Stromal cell of bone marrow (primary cell): ENCODE measurements around the gene PLEKHG1.

ENCODE experiments used
- DNase-seq: peaks from one replicate; pipeline ENCODE4 v3.0.0-alpha.2; 2012; ENCODE audit warnings: low read depth

Gene PLEKHG1

DNA sequence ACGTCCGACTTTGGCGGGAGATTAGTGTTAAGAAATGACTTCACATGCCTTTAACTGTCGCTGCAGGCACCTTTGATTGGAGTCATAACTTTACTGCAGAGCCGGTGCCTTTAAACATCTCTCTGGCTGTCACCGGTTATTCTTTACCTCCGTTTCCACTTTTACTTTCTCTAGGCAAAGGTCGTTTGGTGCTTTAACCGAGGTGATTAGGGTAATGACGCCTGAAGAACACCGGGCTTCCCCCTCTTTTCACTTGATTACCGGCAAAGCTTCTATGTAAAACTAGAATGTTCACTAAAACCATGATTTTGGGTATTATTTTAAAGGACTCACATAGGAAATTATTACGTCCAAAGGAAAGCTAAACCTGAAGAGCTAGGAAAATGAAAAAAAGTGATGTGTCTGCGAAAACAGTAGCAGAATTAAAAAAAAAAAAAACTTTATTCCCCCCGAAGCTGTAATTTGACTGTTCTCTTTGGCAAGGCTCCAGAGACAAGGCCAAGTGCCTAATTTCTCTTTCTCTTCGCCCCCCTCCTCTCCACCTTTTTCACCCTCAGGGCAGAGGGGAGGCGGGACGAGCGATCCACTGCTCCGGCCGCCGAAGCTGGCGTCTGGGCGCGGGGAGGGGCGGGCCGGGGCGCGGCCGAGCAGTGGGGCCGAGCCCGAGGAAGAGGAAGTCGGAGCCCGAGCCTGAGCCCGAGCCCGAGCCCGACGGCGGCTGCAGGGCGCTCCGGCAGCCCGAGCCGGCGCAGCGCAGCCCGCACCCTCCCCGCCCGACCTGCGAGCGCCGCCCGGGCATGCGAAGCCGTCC, at the start of gene PLEKHG1:
Gene PLEKHG1, plus strand, starts transcription at position 687 of the 811 bp plus-strand sequence. CDS start 133,797 bp downstream, outside the sequence.
- DNase-seq = peak; percentile 9

DNA sequence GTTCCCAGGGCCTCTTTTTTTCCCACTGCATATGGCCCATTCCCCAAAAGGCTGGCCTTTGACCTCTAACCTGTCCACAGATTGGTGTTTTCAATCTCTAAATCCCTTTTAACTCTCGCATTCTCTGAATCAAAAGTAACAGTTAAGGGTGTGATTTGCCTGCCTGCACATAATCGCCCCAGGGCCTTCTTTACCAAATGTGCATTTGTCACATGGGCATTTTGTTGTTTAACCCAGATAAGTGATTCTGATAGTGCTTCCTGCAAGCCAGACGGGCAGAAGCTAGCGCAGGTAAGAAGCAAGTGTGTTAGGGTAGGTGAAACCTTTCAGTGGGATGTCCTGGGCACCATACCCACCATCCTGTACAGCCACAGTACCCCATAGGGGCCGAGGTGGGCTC, 49.4 kb upstream of the PLEKHG1 start:
- no peak for DNase-seq

GRCh38 chr6:150557043-150557599, 42.6 kb upstream of the PLEKHG1 start:
- DNase-seq = no peak

- no peak for DNase-seq
Observed at GRCh38 chr6:150560004-150560883, 39.4 kb upstream of the PLEKHG1 start.

DNA sequence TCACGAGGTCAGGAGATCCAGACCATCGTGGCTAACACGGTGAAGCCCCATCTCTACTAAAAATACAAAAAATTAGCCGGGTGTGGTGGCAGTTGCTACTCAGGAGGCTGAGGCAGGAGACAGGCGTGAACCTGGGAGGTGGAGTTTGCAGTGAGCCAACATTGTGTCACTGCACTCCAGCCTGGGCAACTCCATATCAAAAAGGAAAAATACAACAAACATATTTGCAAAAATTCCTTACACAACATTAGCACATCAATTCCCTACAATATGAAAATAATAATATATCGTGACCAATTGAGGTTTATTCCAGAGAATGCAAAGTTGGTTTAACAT, 38.8 kb upstream of the PLEKHG1 start:
- no peak for DNase-seq

DNA sequence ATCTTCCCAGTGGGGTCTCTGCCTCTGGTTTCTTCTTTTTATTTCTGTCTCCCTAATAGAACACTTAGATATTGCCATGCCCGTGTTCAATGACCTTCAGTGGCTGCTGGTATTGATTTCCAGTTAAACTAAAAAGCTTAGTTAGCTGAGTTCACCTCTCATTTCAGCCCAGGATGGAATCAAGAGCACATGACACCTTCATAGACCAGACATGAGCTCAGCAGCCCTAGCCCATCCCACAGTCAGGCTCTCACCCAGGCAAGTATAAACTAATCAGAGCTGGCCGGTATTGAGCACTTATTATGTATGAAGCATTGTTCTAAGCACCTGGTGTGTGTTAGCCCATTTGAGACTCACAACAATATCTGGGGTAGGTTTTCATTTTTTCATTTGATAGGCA, 33.7 kb upstream of the PLEKHG1 start:
- no peak for DNase-seq

DNA sequence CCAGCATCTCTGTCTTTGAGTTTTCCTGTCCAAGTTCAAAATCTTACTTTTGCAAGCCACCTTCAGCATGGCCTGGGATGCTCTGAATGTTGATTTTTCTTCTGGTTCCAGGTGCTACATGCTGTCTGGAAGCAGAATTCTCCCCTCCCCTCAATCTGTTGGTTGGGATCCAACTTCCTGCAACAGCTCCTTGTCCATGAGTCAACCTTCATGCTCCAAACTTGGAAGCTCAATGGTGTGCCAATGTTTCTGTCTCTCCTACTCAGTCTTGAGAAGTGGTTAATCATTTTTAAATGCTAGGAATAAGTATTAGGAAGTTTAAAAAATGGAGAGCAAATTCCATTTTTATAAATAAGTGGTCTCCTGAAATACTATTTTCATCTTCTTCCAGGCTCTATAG, 33.2 kb upstream of the PLEKHG1 start:
- DNase-seq = no peak

DNA sequence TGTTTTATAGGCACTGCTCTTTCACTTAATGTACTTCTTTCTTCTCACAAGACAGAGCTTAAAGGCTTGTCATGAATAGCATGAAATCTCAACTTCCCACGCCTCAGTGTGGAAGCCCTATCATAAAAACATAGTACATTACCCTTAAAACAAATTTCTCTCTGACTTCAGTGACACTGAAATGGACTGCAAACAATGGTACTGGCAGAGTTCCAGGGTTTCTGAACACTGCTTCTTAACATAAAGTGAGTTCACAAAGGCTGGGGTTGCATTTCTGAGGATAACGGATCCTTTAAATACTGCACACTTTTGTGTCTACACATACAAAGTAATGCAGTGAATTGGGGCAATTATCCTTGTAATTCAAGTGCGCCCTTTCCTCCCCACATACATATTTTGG, 32.3 kb upstream of the PLEKHG1 start:
- DNase-seq = no peak

DNA sequence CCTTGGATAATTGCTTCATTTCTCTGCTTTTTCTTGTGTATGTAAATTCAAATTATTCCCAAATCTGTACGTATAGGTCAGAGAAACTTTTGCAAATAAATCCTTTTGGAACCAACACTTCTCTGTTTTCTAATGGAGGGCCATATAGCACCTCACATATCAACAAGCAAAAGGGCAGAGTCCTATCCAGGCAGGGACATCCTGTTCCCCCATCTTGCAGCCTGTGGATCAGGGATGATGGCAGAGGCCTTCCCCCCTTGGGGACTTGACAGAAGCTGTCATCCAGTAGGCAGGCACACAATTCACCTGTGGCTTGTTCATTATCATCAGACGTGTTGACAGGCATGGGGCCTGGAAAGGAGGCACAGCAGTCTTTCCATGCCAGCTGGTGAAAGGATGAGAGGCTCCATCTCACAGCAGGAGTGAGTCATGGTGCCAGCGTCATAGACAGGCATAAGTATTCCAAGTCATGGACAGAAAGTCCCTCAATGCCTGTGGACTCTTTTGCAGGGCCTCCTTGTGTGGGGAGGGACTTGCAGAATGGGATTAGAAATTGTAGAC, 31.8 kb upstream of the PLEKHG1 start:
- no peak for DNase-seq

DNA sequence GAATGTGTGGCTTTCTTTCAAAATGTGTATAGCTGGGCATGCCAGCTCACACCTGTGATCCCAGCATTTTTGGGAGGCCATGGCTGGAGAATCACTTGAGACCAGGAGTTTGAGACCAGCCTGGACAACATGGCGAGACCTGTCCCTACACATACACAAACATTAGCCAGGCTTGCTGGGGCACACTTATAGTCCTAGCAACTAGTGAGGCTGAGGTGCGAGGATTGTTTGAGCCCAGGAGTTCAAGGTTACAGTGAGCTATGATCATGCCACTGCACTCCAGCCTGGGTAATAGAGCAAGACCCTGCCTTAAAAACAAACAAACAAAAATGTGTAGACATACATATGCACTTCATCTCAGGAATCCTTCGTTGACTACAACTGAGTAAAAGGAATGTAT, 31.1 kb upstream of the PLEKHG1 start:
- no peak for DNase-seq

- no peak for DNase-seq
Observed at GRCh38 chr6:150569161-150569560, 30.5 kb upstream of the PLEKHG1 start.

GRCh38 chr6:150573041-150573681, 26.5 kb upstream of the PLEKHG1 start:
- no peak for DNase-seq

DNA sequence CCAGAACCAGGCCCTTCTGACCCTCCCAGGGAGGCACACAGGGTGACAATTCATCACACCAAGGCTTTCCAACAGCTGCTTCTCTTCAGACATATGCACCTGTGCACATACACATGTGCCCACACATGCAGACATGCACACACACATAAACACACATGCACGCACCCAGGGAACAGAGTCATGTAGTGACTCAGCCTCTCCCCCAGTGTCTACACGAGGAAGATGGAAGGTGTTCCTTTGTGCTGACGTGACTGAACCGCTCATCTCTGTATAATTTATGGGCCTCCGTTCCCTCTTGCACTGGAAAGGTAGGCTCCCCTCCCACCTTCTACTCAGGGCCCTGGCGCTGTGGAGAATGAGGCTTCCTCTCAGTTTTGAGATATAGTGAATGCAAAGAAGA, 23.8 kb upstream of the PLEKHG1 start:
- no peak for DNase-seq

- no peak for DNase-seq
Observed at GRCh38 chr6:150576651-150577226, 22.9 kb upstream of the PLEKHG1 start.

DNA sequence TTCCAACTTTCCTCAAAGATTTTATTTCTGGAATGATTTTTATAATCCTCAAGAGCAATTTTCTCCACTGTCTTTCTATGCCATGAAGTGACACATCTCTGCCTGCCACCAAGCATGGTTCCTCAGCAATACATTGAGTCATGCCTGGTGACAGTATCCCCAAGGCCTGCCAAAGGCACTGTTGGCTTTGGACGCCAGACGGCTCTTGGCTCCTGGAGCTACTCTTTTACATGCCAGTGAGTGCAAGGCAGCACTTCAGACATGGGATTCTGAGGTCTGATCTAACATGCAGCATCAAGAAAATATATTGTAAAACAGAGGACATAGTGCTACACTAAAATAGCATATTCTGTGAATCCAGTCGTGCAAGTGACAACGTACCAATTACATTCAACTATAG, 20.1 kb upstream of the PLEKHG1 start:
- no peak for DNase-seq

DNA sequence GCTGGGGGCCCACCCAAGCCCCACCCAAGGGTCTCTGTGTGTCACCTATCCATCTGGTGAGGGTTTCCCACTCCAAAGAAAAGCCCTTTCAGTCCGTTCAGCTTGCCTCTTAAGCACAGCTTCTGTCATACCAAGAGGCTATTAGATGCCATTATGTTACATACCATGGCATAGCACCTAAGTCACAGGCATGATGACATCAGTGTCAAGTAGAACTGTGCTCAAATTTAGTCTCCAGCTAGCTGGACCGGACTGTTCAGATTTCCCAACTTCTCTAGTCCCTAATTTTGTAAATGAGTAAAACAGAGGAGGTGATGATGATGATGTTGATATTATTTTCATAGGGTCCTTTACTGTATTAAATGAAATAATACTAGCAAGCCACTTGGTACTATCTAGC, 19.2 kb upstream of the PLEKHG1 start:
- no peak for DNase-seq

DNA sequence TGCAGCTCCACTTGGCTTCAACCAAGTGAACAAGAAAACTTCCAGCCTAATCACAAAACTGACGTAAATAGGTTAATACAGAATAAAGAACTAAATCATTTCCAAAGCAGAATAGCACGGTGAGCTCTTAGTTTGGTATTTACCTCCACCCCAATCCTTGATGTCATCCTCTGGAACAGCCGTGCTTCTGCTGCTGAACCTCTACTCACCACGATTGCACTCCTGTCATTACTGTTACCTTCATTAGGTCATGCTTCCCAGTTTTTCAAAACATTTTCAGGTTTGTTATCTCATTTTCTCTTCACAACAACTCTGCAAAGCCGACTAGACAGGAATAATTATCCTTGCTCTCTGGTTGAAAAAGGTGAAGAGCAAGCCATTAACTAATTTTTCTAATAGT, 15.6 kb upstream of the PLEKHG1 start:
- no peak for DNase-seq

DNA sequence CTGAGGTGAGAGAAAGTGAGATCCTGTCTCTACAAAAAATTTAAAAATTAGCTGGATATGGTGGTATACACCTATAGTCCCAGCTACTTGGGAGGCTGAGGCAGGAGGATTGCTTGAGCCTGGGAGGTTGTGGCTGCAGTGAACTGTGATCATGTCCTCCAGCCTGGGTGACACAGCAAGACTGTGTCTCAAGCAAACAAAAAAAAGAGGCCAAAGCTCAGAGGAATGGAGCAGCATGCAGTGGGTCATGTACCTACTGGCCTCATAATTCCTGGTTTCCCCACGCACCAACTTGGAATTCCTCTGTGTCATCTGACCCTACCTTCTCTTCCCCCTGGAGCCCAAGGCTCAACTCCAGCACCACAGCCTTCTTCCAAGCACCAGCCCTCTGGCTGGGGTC, 15.1 kb upstream of the PLEKHG1 start:
- no peak for DNase-seq

DNA sequence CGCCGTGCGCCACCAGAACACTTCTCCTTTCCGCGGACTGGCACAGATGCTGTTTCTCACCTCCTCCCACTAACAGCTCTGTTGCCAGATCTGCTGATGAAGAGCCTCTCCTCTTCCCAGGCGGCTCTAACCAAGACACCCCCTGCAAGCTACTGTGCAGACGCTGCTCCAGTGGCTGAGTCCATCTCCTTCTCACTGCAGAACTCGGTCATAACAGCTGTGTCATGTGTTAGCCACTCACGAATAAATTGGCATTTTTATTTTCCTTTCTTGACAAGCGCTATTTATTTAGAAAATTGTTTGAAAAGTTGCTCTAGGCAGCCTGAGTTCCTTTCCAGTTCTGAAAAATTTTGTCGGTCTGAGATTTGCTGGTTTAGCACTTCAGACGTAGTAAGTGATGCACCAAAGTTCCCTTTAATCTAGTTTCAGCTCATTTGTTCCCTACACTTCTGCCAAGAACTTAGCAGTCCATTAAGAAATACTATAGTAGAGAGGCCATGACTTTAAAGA, 12.8 kb upstream of the PLEKHG1 start:
- DNase-seq = no peak

DNA sequence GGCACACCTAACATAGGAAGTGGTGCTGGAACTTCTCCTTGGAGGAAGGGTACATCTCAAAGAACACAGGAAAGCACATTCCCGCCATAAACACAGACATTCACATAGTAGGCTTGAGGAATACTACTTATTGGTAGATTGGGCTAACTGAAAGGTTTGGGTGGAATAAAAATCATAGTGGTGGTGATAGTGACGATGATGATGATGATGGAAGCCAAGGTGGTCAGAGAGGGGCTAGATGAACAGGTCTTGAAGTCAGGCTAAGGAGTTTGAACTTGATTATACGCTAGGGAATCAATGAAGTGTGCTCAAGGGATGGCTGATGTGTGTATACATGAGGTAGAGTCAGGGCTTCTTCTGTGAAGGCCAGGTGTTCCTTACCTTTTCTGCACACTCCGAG, 12.0 kb upstream of the PLEKHG1 start:
- no peak for DNase-seq

- no peak for DNase-seq
Observed at GRCh38 chr6:150588888-150589499, 10.7 kb upstream of the PLEKHG1 start.
